Muscle layer of colon (tissue), 2 donors: ENCODE measurements around the gene GPC5.

Experiments used
- H3K27ac ChIP-seq: one replicate; pipeline ENCODE4 v1.7.0; 2013; ENCODE audit warnings: low read depth, mild to moderate bottlenecking, low read length, moderate library complexity
- H3K27me3 ChIP-seq, 2 donors: one replicate each; pipeline ENCODE4 v1.7.0; 2013; ENCODE audit warnings: low read length in 2 of 2, mild to moderate bottlenecking in 2 of 2; ENCODE audit not compliant: insufficient read depth in 2 of 2, control insufficient read depth in 1 of 2
- H3K36me3 ChIP-seq: one replicate; pipeline ENCODE4 v1.7.0; 2013; ENCODE audit warnings: mild to moderate bottlenecking, low read length; ENCODE audit not compliant: insufficient read depth
- H3K4me1 ChIP-seq: one replicate; pipeline ENCODE4 v1.7.0; 2013; ENCODE audit warnings: mild to moderate bottlenecking, low read length; ENCODE audit not compliant: insufficient read depth
- H3K4me3 ChIP-seq, 2 donors: one replicate each; pipeline ENCODE4 v1.7.0; 2013; ENCODE audit warnings: low read length in 2 of 2, low read depth in 1 of 2, mild to moderate bottlenecking in 1 of 2, moderate library complexity in 1 of 2
- H3K9ac ChIP-seq: one replicate; pipeline ENCODE4 v1.7.0; 2013; ENCODE audit warnings: low read length
- H3K9me3 ChIP-seq: one replicate; pipeline ENCODE4 v1.7.0; 2013; ENCODE audit warnings: mild to moderate bottlenecking, low read length
- donor health status: abdominal sarcoma.
- donor health status: Adenocarcinoma of cecum.

The GPC5 gene

GRCh38 chr13:92547266-92547665, 1148.8 kb downstream of the GPC5 start:
- Histone ChIP-seq H3K27me3 (no peaks in the 10 kb centered on the region), H3K9ac (no peak overlapping the region), H3K4me1 (no peaks in the 10 kb centered on the region), H3K9me3 (no peaks in the 10 kb centered on the region), H3K27ac (no peak overlapping the region), H3K4me3 (no peak overlapping the region), H3K36me3 (no peaks in the 10 kb centered on the region)

GRCh38 chr13:92549276-92549675, 1150.9 kb downstream of the GPC5 start:
- H3K4me3 ChIP-seq = no peak overlapping the region
- H3K27me3 ChIP-seq = no peaks in the 10 kb centered on the region
- H3K4me1 ChIP-seq = no peaks in the 10 kb centered on the region
- no peaks in the 10 kb centered on the region for H3K9me3 ChIP-seq
- H3K9ac ChIP-seq = no peak overlapping the region
- H3K27ac ChIP-seq = no peak overlapping the region
- no peaks in the 10 kb centered on the region for H3K36me3 ChIP-seq

- no peaks in the 10 kb centered on the region for H3K27me3 ChIP-seq
- H3K9me3 ChIP-seq = no peaks in the 10 kb centered on the region
- H3K4me3 ChIP-seq = no peak overlapping the region
- no peaks in the 10 kb centered on the region for H3K4me1 ChIP-seq
- no peaks in the 10 kb centered on the region for H3K36me3 ChIP-seq
- no peak overlapping the region for H3K27ac ChIP-seq
- no peak overlapping the region for H3K9ac ChIP-seq
Measured at GRCh38 chr13:92553470-92554114, 1155.2 kb downstream of the GPC5 start.

DNA sequence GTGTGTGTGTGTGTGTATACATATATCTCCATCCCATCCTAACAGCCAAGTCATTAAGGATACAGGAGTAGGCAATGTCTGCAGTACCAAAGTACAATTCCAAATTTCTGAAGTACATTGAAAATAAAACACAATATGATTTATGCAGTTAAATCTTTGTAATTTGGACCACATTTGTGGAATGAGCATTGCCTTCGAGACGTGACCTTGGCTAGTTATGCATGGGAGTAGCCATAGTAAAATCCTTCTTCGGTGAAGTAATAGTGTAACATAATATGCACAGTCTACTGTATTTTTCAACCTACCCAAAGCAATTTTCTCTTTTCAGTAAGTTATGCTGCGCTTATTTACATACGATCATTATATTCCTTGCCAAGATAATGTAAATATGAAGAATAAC, 1162.5 kb downstream of the GPC5 start:
- Histone ChIP-seq H3K36me3 (no peaks in the 10 kb centered on the region), H3K9me3 (no peaks in the 10 kb centered on the region), H3K4me1 (no peaks in the 10 kb centered on the region), H3K4me3 (no peak overlapping the region), H3K9ac (no peak overlapping the region), H3K27me3 (no peaks in the 10 kb centered on the region), H3K27ac (no peak overlapping the region)

- no peaks in the 10 kb centered on the region for H3K36me3 ChIP-seq
- no peaks in the 10 kb centered on the region for H3K27me3 ChIP-seq
- no peaks in the 10 kb centered on the region for H3K4me1 ChIP-seq
- no peak overlapping the region for H3K4me3 ChIP-seq
- no peak overlapping the region for H3K9ac ChIP-seq
- no peaks in the 10 kb centered on the region for H3K9me3 ChIP-seq
- no peak overlapping the region for H3K27ac ChIP-seq
Measured at GRCh38 chr13:92564942-92565341, 1166.5 kb downstream of the GPC5 start.

DNA sequence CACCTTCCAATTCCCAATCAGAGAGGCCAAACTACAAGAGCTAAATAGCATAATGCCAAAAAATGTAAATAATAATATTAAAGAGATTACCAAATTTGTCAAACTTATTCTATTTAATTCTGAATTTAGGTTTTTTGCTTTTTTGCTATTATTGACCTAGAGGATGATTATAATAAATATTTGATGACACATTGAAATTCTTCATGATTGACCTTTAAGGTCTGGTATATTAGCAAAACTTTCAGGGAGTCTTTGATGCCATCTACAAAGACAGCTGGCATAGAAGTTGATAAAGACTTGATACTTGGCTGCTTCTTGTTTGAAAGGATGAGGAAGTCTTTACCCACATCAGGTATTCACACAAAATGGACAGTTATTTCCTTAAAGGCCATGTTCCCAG, 1168.3 kb downstream of the GPC5 start:
- H3K36me3 ChIP-seq = no peaks in the 10 kb centered on the region
- no peak overlapping the region for H3K4me3 ChIP-seq
- no peaks in the 10 kb centered on the region for H3K4me1 ChIP-seq
- no peak overlapping the region for H3K27ac ChIP-seq
- no peaks in the 10 kb centered on the region for H3K9me3 ChIP-seq
- H3K27me3 ChIP-seq = no peaks in the 10 kb centered on the region
- H3K9ac ChIP-seq = no peak overlapping the region

DNA sequence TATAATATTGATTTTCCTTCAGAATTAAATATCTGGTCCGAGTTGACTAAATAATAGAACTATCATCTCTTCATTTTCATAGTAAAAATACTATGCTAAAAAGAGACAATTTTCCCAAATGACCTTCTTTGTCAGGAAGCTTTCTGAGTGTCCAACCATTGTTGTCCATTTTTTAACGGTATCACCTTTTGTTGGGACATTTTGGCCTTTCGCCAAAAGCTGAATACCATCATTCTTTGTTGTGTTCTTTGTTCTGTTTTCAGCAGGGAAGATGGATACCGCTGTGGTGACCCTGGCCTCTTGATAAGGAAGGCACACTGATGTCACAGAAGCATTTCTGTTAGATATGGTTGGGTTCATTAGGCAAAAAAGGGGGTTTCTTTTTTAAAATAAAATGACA, 1173.8 kb downstream of the GPC5 start:
- Histone ChIP-seq H3K9ac (no peak overlapping the region), H3K4me3 (no peak overlapping the region)

GRCh38 chr13:92573467-92574057, 1175.1 kb downstream of the GPC5 start:
- Histone ChIP-seq H3K9me3 (no peaks in the 10 kb centered on the region), H3K27ac (no peak overlapping the region), H3K4me1 (no peaks in the 10 kb centered on the region), H3K4me3 (no peak overlapping the region), H3K27me3 (no peaks in the 10 kb centered on the region), H3K9ac (no peak overlapping the region), H3K36me3 (no peaks in the 10 kb centered on the region)

More for the DNA sequence above, 1173.8 kb downstream of the GPC5 start:
- Histone ChIP-seq H3K27me3 (no peaks in the 10 kb centered on the region), H3K36me3 (no peaks in the 10 kb centered on the region), H3K27ac (no peak overlapping the region), H3K4me1 (no peaks in the 10 kb centered on the region), H3K9me3 (no peaks in the 10 kb centered on the region)

- Histone ChIP-seq H3K36me3 (no peaks in the 10 kb centered on the region), H3K27me3 (no peaks in the 10 kb centered on the region), H3K9ac (no peak overlapping the region), H3K4me1 (no peaks in the 10 kb centered on the region), H3K27ac (no peak overlapping the region), H3K4me3 (no peak overlapping the region), H3K9me3 (no peaks in the 10 kb centered on the region)
Measured at GRCh38 chr13:92574499-92574898, 1176.1 kb downstream of the GPC5 start.

- no peaks in the 10 kb centered on the region for H3K27me3 ChIP-seq
- no peaks in the 10 kb centered on the region for H3K9me3 ChIP-seq
- H3K27ac ChIP-seq = no peak overlapping the region
- no peaks in the 10 kb centered on the region for H3K36me3 ChIP-seq
- H3K4me3 ChIP-seq = no peak overlapping the region
- no peak overlapping the region for H3K9ac ChIP-seq
- no peaks in the 10 kb centered on the region for H3K4me1 ChIP-seq
Measured at GRCh38 chr13:92575777-92576176, 1177.4 kb downstream of the GPC5 start.

GRCh38 chr13:92578358-92578757, 1179.9 kb downstream of the GPC5 start:
- no peak overlapping the region for H3K9ac ChIP-seq
- H3K36me3 ChIP-seq = no peaks in the 10 kb centered on the region
- H3K4me1 ChIP-seq = no peaks in the 10 kb centered on the region
- H3K27ac ChIP-seq = no peak overlapping the region
- H3K27me3 ChIP-seq = no peaks in the 10 kb centered on the region
- H3K9me3 ChIP-seq = no peaks in the 10 kb centered on the region
- no peak overlapping the region for H3K4me3 ChIP-seq

- H3K27ac ChIP-seq = no peak overlapping the region
- H3K4me1 ChIP-seq = no peaks in the 10 kb centered on the region
- no peaks in the 10 kb centered on the region for H3K36me3 ChIP-seq
- H3K9me3 ChIP-seq = no peaks in the 10 kb centered on the region
- no peak overlapping the region for H3K9ac ChIP-seq
- no peaks in the 10 kb centered on the region for H3K27me3 ChIP-seq
- no peak overlapping the region for H3K4me3 ChIP-seq
Measured at GRCh38 chr13:92589955-92590354, 1191.5 kb downstream of the GPC5 start.
